Activated T-cell treated with anti-CD3 and anti-CD28 coated beads for 1 hour (primary cell): ENCODE results near the gene C1orf50.

Source experiments
- DNase-seq: peaks from one replicate; pipeline ENCODE4 v3.0.0-alpha.2; 2020; ENCODE audit warnings: low read depth

The C1orf50 gene

GRCh38 chr1:42759114-42759513, 7.9 kb upstream of the C1orf50 start:
- no peak for DNase-seq

GRCh38 chr1:42761567-42761966, 5.5 kb upstream of the C1orf50 start:
- no peak for DNase-seq

- DNase-seq: no peak
Measured at GRCh38 chr1:42762269-42762668, 4.8 kb upstream of the C1orf50 start.

GRCh38 chr1:42765269-42765668, 1.8 kb upstream of the C1orf50 start:
- no peak for DNase-seq

GRCh38 chr1:42765832-42766740, 963 bp upstream of the C1orf50 start:
- DNase-seq: no peak

GRCh38 chr1:42767510-42768000, 506 bp downstream of the C1orf50 start:
- DNase-seq: no peak

GRCh38 chr1:42768172-42768571, 1.1 kb downstream of the C1orf50 start:
- DNase-seq: no peak

- DNase-seq: no peak
Measured at GRCh38 chr1:42769811-42770210, 2.8 kb downstream of the C1orf50 start.

GRCh38 chr1:42773420-42773819, 6.4 kb downstream of the C1orf50 start:
- no peak for DNase-seq

- no peak for DNase-seq
Measured at GRCh38 chr1:42774928-42775526, 8.0 kb downstream of the C1orf50 start.

- DNase-seq: no peak
Measured at GRCh38 chr1:42776502-42776901, 9.5 kb downstream of the C1orf50 start.

- no peak for DNase-seq
Measured at GRCh38 chr1:42777852-42778251, 10.8 kb downstream of the C1orf50 start.

- DNase-seq: no peak
Measured at GRCh38 chr1:42779725-42780124, 12.7 kb downstream of the C1orf50 start.

- no peak for DNase-seq
Measured at GRCh38 chr1:42780176-42780575, 13.1 kb downstream of the C1orf50 start.

GRCh38 chr1:42783092-42783491, 16.0 kb downstream of the C1orf50 start:
- no peak for DNase-seq

- DNase-seq: no peak
Measured at GRCh38 chr1:42784547-42784945, 17.5 kb downstream of the C1orf50 start.

GRCh38 chr1:42784946-42785693, 18.1 kb downstream of the C1orf50 start, which contains the start of gene TMEM269:
Gene TMEM269 (plus strand): TSS chr1:42784991. CDS start chr1:42789894, 4,903 bp downstream.
- peak; percentile 28 for DNase-seq

GRCh38 chr1:42786097-42786496, 19.0 kb downstream of the C1orf50 start:
- DNase-seq: no peak

- DNase-seq: no peak
Measured at GRCh38 chr1:42788021-42788420, 21.0 kb downstream of the C1orf50 start.

GRCh38 chr1:42793824-42794223, 26.8 kb downstream of the C1orf50 start:
- DNase-seq: no peak

GRCh38 chr1:42797414-42797813, 30.4 kb downstream of the C1orf50 start:
- DNase-seq: no peak

GRCh38 chr1:42797979-42798378, 30.9 kb downstream of the C1orf50 start:
- DNase-seq: no peak
